ENCODE measurements around the gene SLN.

The SLN gene

GRCh38 chr11:107683061-107683460 is 28.8 kb downstream of the SLN start:
- DNase-seq (ENCODE audit: low spot score), result no peak

GRCh38 chr11:107682572-107682971 is 29.3 kb downstream of the SLN start:
- DNase-seq (ENCODE audit: low spot score), result no peak

- DNase-seq (ENCODE audit: low spot score), result no peak
These were observed 29.7 kb downstream of the SLN start for GRCh38 chr11:107682171-107682570.

- no peak for DNase-seq (ENCODE audit: low spot score)
These were observed 32.4 kb downstream of the SLN start for GRCh38 chr11:107679255-107680024.

DNA sequence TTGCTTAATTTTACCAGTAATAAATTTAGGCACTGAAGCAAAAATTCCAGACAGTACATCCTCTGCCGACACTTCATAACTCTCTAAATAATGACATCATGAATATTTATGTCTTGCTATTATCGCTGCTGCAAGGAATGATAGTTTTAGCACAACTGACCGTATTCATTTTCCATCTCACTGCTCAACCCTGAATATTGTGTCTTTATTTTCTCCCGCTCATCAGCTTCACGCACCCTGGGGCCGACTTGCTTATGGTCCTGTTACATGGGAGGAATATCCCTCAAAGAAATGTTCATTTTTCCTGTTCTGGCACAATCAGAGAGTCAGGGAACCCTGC is 33.3 kb downstream of the SLN start:
- no peak for DNase-seq (ENCODE audit: low spot score)

- no peak for DNase-seq (ENCODE audit: low spot score)
These were observed 33.8 kb downstream of the SLN start for GRCh38 chr11:107677924-107678631.

DNA sequence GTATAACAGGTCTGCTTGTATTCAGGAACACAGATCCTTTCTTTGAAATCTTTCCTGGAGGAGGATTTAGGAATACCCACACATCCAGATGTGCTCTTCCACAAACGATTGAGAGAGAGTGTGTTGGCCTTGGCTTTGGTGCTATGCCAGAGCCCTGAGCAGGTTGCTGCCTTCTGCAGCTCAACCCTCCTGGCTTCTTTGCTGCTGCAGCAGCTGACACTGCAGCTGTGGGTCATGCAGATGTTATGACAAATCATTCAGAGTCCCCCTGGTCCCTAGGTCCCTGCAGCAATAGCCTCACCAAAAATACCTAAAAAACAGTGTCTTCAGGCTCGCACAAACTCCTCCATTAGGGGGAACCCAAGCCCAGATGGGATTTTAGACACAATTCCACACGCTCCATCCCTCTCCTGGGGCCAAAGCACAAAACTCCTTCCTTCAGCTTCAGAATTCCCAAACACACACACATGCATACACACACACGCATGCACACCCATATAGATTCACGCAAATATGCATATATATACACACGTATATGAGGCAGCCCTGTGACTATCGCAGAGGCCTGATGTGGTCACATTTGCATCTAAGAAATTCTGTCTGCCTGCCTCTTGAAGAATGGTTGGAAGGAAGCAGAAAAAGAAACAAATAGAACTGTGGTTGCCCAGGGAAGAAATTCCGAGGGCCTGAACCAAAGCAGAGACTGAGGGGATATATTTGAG is 35.4 kb downstream of the SLN start:
- DNase-seq (ENCODE audit: low spot score), result no peak

DNA sequence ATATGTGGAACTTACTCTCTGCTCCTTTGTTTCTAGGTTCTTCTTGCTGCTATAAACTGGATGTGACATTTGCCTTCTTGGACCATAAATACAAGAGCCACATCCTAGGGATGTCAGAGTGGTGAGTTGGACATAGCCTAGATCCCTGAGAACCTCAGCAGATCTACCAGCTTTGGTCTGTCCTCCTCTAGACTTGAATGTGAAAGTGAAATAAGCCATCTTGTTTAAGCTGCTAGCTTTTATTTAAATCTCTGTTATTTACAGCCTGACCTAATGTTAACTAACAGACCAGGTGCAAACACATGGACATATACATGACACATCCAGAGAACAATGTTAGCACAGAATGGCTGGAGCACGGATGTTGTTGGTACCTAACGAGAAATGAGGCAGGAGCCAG is 36.0 kb downstream of the SLN start:
- no peak for DNase-seq (ENCODE audit: low spot score)

DNA sequence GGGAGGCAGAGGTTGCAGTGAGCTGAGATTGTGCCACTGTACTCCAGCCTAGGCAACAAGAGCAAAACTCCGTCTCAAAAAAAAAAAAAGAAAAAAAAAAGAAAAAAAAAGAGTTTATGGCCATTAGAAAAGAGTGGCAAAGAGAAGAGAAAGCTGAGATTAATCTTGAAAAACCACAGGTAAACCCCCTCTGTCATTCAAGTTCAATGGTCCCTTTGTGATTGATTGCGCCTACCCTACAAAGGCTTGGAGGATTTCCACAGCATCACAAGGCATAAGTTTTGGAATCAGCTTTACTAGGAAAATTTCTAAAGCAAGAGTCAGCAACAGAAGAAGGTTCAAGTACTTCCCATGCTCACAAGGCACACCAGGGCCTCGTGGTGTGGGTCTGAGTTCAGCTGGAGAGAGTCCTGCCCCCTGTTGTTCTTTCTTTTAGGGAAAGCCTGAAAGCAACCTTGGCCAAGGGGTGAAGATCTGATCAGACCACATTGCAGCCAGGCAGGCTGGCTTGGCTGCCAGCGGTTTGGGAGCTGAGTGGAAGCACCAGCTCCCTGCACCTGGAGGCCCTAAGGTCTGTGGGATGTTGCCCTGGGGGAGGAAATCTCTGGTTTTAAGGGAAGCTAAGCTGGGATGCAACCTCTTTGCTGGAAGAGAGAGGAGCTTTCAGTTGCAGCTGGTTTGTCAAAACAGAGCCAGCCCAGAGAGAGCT is 41.8 kb downstream of the SLN start:
- DNase-seq (ENCODE audit: low spot score), result no peak

GRCh38 chr11:107669191-107669740 is 42.6 kb downstream of the SLN start:
- no peak for DNase-seq (ENCODE audit: low spot score)

GRCh38 chr11:107666911-107667613 is 44.8 kb downstream of the SLN start:
- no peak for DNase-seq (ENCODE audit: low spot score)

GRCh38 chr11:107665018-107665417 is 46.8 kb downstream of the SLN start:
- no peak for DNase-seq (ENCODE audit: low spot score)

DNA sequence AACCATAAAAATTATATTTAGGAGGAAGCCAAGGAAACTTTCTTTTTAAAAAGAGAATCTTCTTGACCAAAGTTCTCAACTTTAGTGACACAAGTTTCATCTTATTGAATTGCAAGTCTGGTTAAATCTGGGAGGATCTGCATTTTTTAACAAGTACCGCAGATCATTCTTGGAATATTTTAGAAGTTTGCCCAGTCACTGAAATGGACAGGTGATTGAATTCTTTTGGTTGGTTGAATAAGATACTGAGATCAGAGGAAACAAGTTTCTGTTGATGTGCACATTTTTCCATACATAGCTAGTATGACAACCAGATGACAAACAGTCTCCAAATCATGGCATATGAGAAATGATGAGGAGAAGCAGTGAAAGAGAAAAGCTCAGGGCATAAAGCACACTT is 50.2 kb downstream of the SLN start:
- no peak for DNase-seq (ENCODE audit: low spot score)

DNA sequence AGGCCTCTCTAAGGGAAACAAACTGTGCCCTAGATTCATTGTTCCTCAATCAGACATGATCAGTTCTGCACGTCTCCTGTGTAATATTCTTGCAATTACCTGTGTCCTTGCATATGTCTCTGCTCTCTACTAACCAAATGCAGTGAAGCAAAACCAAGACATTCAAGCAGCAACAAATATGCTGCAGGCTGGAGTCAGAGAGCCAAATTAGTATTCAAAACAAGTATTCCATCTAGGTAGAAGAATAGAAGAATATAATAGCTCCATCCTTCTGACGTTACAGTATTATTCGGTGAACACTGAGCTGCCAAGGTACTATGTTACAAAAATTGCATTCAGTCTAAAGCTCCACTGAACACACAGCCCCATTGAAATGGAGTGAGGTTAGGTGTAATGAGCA is 51.8 kb downstream of the SLN start:
- no peak for DNase-seq (ENCODE audit: low spot score)

DNA sequence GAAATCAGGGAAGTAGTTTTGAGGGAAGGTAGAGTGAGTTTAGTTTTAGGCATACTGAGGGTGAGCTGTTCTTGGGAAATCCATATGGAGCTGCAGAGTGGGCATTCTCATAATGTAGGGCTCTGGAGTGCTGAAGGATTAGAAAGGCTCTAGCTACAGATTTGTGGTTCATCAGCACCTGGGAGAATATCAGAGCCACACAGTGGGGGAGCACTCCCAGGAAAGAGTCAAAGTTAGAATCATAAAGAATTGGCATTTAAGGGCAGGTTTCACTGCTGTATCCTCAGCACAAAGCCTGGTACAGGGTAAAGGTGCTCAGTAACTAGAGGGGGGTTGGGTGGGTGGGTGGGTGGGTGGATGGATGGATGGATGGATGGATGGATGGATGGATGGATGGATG is 52.5 kb downstream of the SLN start:
- DNase-seq (ENCODE audit: low spot score), result no peak
